ENCODE results near the gene ROR2.

Gene ROR2

DNA sequence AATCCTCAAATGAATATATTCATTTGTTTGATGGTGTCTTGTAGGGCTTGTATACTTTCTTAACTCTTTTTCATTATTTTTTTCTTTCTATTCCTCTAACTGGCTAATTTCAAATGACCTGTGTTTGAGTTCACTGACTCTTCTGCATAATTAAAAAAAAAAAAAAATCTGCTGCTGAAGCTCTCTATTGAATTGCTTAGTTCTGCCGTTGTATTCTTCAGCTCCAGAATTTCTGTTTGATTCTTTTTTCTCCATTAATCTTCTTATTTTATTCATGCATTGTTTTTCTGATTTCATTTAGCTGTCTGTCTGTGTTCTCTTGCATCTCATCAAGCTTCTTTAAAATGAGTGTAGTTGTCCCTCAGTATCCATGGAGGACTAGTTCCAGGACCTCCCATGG, 244.6 kb downstream of the ROR2 start:
- Histone ChIP-seq H3F3A (ENCODE audit: low read depth) (no peaks in the 10 kb centered on the region), H3K36me3 (ENCODE audit: insufficient read depth, low read length) (no peaks in the 10 kb centered on the region), H3K4me3 (ENCODE audit: low read length, poor library complexity, severe bottlenecking) (no peak overlapping the region), H3K9me2 (replicated peaks; ENCODE audit: low read depth, low read length) (no peaks in the 10 kb centered on the region), H4K20me1 (ENCODE audit: insufficient read depth, low read length, poor library complexity, severe bottlenecking) (no peaks in the 10 kb centered on the region), H2AFZ (ENCODE audit: low read length) (no peak overlapping the region), H3K27me3 (ENCODE audit: insufficient read depth, low read length, poor library complexity, severe bottlenecking) (no peaks in the 10 kb centered on the region), H3K79me2 (ENCODE audit: insufficient read depth, low read length) (no peaks in the 10 kb centered on the region), H3K4me1 (ENCODE audit: insufficient read depth, low read length, poor library complexity, severe bottlenecking) (peaks cover 5% of the 10 kb centered on the region), H3K9me3 (ENCODE audit: insufficient read depth, low read depth, low read length) (peaks cover 12% of the 10 kb centered on the region; the same call in 1 of the 2 replicates), H3K9ac (ENCODE audit: low read depth, low read length, poor library complexity, severe bottlenecking) (no peak overlapping the region), H3K4me2 (ENCODE audit: low read depth, low read length, poor library complexity, severe bottlenecking) (no peak overlapping the region)
- TF ChIP-seq EZH2phosphoT487 (IDR thresholded peaks at IDR 0.05; ENCODE audit: borderline replicate concordance) (no peak), CTCF (conservative IDR thresholded peaks at IDR 0.05; ENCODE audit: low read length) (no peak)

DNA sequence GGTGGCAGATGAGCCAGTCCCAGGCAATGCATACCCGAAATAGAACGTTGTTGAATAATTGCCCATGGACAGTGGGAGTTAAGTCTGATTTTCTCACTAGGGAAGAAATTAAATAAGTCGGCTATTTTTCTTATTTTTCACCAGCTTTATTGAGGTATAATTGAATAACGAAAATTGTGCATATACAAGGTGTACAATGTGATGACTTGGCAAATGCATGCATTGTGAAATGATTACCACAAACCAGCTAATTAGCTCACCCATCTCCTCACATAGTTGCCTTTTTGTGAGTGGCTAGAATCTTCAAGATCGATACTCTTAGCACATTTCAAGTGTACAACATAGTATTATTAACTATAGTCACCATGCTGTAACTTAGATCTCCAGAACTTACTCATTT, 249.6 kb downstream of the ROR2 start:
- Histone ChIP-seq H3K9ac (ENCODE audit: low read depth, low read length, poor library complexity, severe bottlenecking) (no peak overlapping the region), H2AFZ (ENCODE audit: low read length) (no peak overlapping the region), H3K79me2 (ENCODE audit: insufficient read depth, low read length) (no peaks in the 10 kb centered on the region), H3F3A (ENCODE audit: low read depth) (no peaks in the 10 kb centered on the region), H3K27me3 (ENCODE audit: insufficient read depth, low read length, poor library complexity, severe bottlenecking) (no peaks in the 10 kb centered on the region), H3K9me3 (ENCODE audit: insufficient read depth, low read depth, low read length) (peaks cover 8% of the 10 kb centered on the region; the same call in 1 of the 2 replicates), H3K36me3 (ENCODE audit: insufficient read depth, low read length) (no peaks in the 10 kb centered on the region), H3K9me2 (replicated peaks; ENCODE audit: low read depth, low read length) (no peaks in the 10 kb centered on the region), H3K4me3 (ENCODE audit: low read length, poor library complexity, severe bottlenecking) (no peak overlapping the region), H4K20me1 (ENCODE audit: insufficient read depth, low read length, poor library complexity, severe bottlenecking) (no peaks in the 10 kb centered on the region), H3K4me1 (ENCODE audit: insufficient read depth, low read length, poor library complexity, severe bottlenecking) (no peaks in the 10 kb centered on the region), H3K4me2 (ENCODE audit: low read depth, low read length, poor library complexity, severe bottlenecking) (no peak overlapping the region)
- TF ChIP-seq EZH2phosphoT487 (IDR thresholded peaks at IDR 0.05; ENCODE audit: borderline replicate concordance) (no peak), CTCF (conservative IDR thresholded peaks at IDR 0.05; ENCODE audit: low read length) (no peak)

- Histone ChIP-seq H2AFZ (ENCODE audit: low read length) (no peak overlapping the region), H3K36me3 (ENCODE audit: insufficient read depth, low read length) (no peaks in the 10 kb centered on the region), H3K4me3 (ENCODE audit: low read length, poor library complexity, severe bottlenecking) (no peak overlapping the region), H3K79me2 (ENCODE audit: insufficient read depth, low read length) (no peaks in the 10 kb centered on the region), H3K4me1 (ENCODE audit: insufficient read depth, low read length, poor library complexity, severe bottlenecking) (no peaks in the 10 kb centered on the region), H3K9me2 (replicated peaks; ENCODE audit: low read depth, low read length) (no peaks in the 10 kb centered on the region), H3K4me2 (ENCODE audit: low read depth, low read length, poor library complexity, severe bottlenecking) (no peak overlapping the region), H3K27me3 (ENCODE audit: insufficient read depth, low read length, poor library complexity, severe bottlenecking) (no peaks in the 10 kb centered on the region), H3K9ac (ENCODE audit: low read depth, low read length, poor library complexity, severe bottlenecking) (no peak overlapping the region), H3K9me3 (ENCODE audit: insufficient read depth, low read depth, low read length) (no peaks in the 10 kb centered on the region), H3F3A (ENCODE audit: low read depth) (no peaks in the 10 kb centered on the region), H4K20me1 (ENCODE audit: insufficient read depth, low read length, poor library complexity, severe bottlenecking) (no peaks in the 10 kb centered on the region)
- TF ChIP-seq EZH2phosphoT487 (IDR thresholded peaks at IDR 0.05; ENCODE audit: borderline replicate concordance) (no peak), CTCF (conservative IDR thresholded peaks at IDR 0.05; ENCODE audit: low read length) (no peak)
These were observed 251.8 kb downstream of the ROR2 start for GRCh38 chr9:91698266-91698665.
